ENCODE results near the gene HSFX2. TPM values are rescaled to one million over a fixed set of nuclear protein-coding genes. Genes with fewer than 3 reads are reported as not detected.
"Not testable (repeated sequence)": the region's sequence is repeated elsewhere in the genome, so short reads cannot be mapped to it uniquely, and the experiment has no call there.

HSFX2 gene, protein sequence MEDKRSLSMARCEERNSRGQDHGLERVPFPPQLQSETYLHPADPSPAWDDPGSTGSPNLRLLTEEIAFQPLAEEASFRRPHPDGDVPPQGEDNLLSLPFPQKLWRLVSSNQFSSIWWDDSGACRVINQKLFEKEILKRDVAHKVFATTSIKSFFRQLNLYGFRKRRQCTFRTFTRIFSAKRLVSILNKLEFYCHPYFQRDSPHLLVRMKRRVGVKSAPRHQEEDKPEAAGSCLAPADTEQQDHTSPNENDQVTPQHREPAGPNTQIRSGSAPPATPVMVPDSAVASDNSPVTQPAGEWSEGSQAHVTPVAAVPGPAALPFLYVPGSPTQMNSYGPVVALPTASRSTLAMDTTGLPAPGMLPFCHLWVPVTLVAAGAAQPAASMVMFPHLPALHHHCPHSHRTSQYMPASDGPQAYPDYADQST
- total RNA-seq = under 1 TPM in 2 of 4 donors, not detected in 2; 0.65 to 0.68 TPM

DNA sequence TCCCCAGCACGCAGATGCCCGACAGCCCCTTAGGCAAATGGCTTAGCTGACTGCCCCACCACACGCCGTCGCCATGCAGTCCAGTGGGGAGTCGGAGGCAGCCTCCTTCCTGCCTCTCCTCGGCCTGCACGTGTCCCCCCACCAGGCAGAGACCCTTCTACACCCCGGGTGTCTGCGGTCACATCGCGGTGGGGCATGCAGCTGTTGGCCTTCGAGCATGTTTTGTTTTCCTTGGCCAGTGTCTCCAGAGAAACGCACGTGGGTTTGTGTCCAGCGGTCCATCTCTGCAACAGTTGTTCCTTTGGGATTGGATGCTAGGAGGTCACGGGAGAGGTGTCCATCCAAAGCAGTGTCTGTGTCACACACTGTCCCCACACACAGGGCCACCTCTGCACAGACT is at the start of gene HSFX2:
Gene HSFX2 (minus strand): TSS at position 101 of the 400 bp plus-strand sequence. CDS start 614 bp downstream, outside the sequence.
- TF ChIP-seq, protein P1, sequence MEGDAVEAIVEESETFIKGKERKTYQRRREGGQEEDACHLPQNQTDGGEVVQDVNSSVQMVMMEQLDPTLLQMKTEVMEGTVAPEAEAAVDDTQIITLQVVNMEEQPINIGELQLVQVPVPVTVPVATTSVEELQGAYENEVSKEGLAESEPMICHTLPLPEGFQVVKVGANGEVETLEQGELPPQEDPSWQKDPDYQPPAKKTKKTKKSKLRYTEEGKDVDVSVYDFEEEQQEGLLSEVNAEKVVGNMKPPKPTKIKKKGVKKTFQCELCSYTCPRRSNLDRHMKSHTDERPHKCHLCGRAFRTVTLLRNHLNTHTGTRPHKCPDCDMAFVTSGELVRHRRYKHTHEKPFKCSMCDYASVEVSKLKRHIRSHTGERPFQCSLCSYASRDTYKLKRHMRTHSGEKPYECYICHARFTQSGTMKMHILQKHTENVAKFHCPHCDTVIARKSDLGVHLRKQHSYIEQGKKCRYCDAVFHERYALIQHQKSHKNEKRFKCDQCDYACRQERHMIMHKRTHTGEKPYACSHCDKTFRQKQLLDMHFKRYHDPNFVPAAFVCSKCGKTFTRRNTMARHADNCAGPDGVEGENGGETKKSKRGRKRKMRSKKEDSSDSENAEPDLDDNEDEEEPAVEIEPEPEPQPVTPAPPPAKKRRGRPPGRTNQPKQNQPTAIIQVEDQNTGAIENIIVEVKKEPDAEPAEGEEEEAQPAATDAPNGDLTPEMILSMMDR (IDR thresholded peaks at IDR 0.05; ENCODE audit: low read depth) = not testable (repeated sequence)

DNA sequence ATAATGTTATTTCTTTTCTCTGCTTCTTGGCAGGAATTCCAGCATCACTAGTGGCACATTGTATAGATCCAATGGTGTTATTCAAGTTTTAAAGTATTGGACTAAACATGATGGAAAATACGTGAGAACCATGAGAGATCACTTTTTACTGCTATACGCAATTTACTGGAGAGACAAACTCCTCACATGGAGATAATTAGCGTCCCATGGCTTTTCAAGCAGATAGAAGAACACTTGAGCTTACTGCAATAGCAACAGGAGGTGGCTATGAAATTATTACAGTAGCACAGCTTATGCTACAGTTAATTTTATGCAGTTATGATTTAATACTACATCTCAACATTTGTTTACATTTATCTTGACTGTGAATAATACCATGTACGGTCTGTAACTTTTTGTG is 48.4 kb upstream of the HSFX2 start:
- TF ChIP-seq, protein P1 (IDR thresholded peaks at IDR 0.05; ENCODE audit: low read depth) = no peak

DNA sequence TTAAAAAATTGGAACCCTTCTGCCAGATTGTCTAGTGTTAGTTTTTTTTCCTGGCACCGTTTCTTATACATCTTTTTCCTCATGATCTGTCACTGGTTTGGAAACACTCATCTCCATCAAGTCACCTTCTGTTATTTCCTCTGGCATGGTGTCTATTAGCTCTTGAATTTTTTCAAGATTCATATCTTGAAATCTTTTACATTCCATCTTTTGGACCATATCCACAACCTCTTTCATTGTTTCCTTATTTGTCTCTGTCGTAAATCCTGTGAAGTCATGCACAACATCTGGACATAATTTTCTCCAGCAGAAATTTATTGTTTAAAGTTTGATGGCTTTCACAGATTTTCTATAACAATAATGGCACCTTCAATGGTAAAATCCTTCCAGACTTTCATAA is 46.7 kb upstream of the HSFX2 start:
- TF ChIP-seq, protein P1 (IDR thresholded peaks at IDR 0.05; ENCODE audit: low read depth) = no peak

DNA sequence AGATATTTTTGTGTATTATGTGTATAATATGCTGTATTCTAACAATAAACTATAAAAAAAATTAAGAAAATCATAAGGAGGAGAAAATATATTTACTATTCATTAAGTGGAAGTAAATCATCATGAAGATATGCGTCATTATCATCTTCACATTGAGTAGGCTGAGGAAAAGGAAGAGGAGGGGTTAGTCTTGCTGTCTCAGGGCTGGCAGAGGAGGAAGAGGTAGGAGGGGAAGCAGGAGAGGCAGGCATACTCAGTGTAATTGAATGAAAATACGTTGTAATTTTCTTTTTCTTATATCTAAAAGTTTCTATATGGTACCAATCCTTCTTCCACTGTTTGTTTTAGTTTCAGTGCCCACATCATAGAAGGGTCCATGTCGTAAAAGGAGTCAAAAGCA is 46.3 kb upstream of the HSFX2 start:
- TF ChIP-seq, protein P1 (IDR thresholded peaks at IDR 0.05; ENCODE audit: low read depth) = no peak

DNA sequence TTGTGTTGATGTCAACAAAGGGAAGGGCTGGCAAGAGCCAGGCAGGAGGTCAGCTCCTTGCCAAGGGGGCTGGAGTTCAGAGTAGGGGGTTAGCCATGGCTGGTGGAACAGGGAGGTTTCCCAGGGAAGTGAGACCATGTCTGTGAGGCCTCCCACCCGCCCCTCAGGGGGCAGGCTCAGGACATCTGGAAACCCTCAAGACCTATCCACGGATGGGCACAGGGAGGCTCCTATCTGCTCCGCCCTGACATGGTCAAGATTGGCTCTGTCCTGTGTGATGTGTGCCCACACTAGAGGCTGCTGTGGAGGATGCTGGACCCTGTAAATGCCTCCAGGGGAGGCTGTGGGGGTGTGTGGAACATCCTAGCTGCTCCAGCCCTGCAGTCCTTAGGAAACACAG is 44.5 kb upstream of the HSFX2 start:
- TF ChIP-seq, protein P1 (IDR thresholded peaks at IDR 0.05; ENCODE audit: low read depth) = no peak

DNA sequence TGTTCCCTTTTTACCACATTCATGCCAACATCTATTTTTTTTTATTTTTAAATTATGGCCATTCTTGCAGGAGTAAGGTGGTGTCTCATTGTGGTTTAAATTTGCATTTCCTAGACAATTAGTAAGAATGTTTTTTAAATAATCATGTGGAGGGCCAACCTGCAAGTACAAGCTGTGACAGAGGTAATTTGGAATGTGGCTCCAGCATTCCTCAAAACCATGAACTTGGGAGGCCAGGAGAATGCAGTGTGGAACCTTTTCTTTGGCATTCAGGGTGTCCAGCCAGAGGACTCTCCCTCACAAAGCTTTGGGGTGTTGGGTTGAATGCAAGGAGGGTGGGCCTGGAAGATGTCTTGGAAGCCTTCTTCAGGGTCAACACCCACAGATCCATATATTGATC is 43.7 kb upstream of the HSFX2 start:
- TF ChIP-seq, protein P1 (IDR thresholded peaks at IDR 0.05; ENCODE audit: low read depth) = no peak

DNA sequence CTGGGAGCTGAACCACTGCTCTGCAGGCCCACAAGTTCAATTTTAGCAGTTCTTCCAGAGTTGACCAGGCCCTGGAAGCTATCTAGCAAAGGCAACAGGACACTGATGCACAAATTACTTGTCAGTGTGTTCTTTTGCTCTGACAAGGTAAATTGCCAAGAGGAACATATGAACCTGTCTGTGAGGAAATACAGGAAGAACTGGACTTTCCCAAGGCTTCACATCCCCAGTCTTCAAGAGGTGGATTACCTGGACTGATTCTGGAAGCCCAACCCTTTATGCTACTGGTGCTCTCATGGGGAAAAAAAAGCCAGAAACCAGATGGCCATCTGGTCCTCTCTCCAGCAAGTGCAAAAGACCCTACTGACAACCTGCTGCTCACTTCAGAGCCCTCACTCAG is 38.4 kb upstream of the HSFX2 start:
- TF ChIP-seq, protein P1 (IDR thresholded peaks at IDR 0.05; ENCODE audit: low read depth) = no peak

Data from subcutaneous adipose tissue (tissue), 4 donors.